ENCODE data around the gene FRMD4A.

DNA sequence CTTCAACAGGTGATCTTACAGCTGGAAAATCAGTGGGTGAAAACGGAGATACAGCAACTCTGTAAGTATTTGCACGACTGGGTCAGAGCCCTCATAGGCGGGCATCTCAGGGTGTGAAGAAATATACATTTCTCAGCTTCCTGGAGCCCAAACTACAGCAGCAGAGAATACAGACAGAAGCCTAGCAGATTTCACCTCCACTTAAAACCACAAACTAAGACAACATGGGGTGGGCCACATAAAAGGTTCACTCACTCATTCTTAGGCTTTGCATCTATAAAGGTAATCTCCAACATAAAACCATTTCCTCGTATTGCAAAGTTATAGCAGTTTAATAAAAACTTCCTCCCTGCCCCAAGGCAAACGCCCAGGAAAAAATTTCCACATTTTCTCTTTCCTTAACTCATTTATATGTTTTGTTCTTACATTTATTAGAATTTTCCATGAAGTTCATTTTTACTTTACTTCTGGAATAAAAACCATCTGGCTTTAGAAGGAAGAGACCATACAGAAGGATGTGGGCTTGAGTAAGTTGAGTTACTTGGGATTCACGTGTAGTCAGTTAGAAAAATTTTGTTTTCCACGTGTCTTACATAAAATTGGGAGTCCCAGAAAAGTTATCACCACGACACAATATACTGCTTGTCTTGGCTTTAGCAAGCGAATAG, 327.1 kb downstream of the FRMD4A start:
- no peak for TF ChIP-seq CTCF (IDR thresholded peaks at IDR 0.05 in 4 of 5, conservative IDR thresholded peaks at IDR 0.05 in 1 of 5)
- TF ChIP-seq POLR2A (IDR thresholded peaks at IDR 0.05): no peak
